GM12864 (cell line): ENCODE measurements around the gene CDKAL1.
"Not testable (repeated sequence)": the region's sequence is repeated elsewhere in the genome, so short reads cannot be mapped to it uniquely, and the experiment has no call there.

Experiments
- DNase-seq: peaks from one replicate; pipeline ENCODE4 v3.0.0-alpha.2; 2011; ENCODE audit warnings: low read depth
- H3K4me3 ChIP-seq: 2 replicates; pipeline ENCODE4 v1.5.1; 2011; ENCODE audit warnings: mild to moderate bottlenecking, low read depth, low read length, control low read depth
- CTCF ChIP-seq: IDR thresholded peaks from 2 replicates; pipeline ENCODE4 v1.5.1; 2011; ENCODE audit warnings: low read depth, mild to moderate bottlenecking, moderate library complexity, low read length, control low read depth, inconsistent platforms; ENCODE audit errors: missing control alignments

Gene CDKAL1

GRCh38 chr6:21083708-21084107, 549.5 kb downstream of the CDKAL1 start:
- no peak for DNase-seq
- H3K4me3 ChIP-seq = no peak overlapping the region
- TF ChIP-seq CTCF = no peak

- H3K4me3 ChIP-seq = no peak overlapping the region
- TF ChIP-seq CTCF = no peak
- DNase-seq = no peak
Measured at GRCh38 chr6:21084656-21085055, 550.4 kb downstream of the CDKAL1 start.

GRCh38 chr6:21085211-21085610, 551.0 kb downstream of the CDKAL1 start:
- no peak for DNase-seq
- TF ChIP-seq CTCF = no peak

GRCh38 chr6:21085643-21086042, 551.4 kb downstream of the CDKAL1 start:
- DNase-seq = no peak
- no peak overlapping the region for H3K4me3 ChIP-seq
- no peak for TF ChIP-seq CTCF

More at GRCh38 chr6:21085211-21085610, 551.0 kb downstream of the CDKAL1 start:
- H3K4me3 ChIP-seq = no peak overlapping the region

- DNase-seq = no peak
- no peak for TF ChIP-seq CTCF
- no peak overlapping the region for H3K4me3 ChIP-seq
Measured at GRCh38 chr6:21087188-21087587, 552.9 kb downstream of the CDKAL1 start.

- no peak for TF ChIP-seq CTCF
- H3K4me3 ChIP-seq = no peak overlapping the region
- DNase-seq = no peak
Measured at GRCh38 chr6:21091411-21091810, 557.2 kb downstream of the CDKAL1 start.

GRCh38 chr6:21092231-21092772, 558.0 kb downstream of the CDKAL1 start:
- not testable (repeated sequence) for DNase-seq, H3K4me3 ChIP-seq
